VCaP (cell line): ENCODE data around the gene ACOX3.

Experiments
- H3K27ac ChIP-seq: fragments of 450-650 bp; 2 replicates; pipeline ENCODE4 v1.5.1; 2017
- TF ChIP-seq, protein P1 (sequence below): fragments of 450-650 bp; conservative IDR thresholded peaks from 2 replicates; pipeline ENCODE4 v1.5.1; 2017; ENCODE audit warnings: mild to moderate bottlenecking, moderate library complexity

ACOX3 gene

DNA sequence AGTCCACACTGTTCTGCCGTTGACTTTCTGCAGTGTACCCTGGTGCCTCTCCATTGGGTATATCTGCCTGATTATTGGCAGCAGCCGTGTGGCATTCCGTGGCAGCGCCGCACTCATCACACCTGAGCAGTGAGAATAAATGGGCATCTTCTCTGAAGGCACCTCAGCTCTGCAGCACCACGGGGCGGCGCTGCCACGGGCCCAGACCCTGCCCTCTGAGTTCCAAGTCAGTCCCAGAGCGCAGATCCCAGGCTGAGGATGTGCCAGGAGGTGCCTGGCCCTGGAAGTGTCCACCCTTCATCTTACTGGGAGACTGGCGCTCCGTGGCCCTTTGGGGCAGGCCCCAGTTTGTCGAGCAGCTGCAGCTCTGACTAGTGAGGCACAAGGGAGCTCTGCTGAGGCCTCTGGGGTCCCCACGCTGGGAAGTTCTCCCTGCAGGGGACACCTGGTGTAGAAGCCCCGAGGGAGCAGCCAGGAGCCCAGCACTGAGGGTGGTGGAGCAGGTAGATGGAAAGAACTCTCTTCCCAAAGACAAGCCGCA, 36.6 kb upstream of the ACOX3 start:
- H3K27ac ChIP-seq: no peak overlapping the region
- TF ChIP-seq, protein P1, sequence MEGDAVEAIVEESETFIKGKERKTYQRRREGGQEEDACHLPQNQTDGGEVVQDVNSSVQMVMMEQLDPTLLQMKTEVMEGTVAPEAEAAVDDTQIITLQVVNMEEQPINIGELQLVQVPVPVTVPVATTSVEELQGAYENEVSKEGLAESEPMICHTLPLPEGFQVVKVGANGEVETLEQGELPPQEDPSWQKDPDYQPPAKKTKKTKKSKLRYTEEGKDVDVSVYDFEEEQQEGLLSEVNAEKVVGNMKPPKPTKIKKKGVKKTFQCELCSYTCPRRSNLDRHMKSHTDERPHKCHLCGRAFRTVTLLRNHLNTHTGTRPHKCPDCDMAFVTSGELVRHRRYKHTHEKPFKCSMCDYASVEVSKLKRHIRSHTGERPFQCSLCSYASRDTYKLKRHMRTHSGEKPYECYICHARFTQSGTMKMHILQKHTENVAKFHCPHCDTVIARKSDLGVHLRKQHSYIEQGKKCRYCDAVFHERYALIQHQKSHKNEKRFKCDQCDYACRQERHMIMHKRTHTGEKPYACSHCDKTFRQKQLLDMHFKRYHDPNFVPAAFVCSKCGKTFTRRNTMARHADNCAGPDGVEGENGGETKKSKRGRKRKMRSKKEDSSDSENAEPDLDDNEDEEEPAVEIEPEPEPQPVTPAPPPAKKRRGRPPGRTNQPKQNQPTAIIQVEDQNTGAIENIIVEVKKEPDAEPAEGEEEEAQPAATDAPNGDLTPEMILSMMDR: no peak

DNA sequence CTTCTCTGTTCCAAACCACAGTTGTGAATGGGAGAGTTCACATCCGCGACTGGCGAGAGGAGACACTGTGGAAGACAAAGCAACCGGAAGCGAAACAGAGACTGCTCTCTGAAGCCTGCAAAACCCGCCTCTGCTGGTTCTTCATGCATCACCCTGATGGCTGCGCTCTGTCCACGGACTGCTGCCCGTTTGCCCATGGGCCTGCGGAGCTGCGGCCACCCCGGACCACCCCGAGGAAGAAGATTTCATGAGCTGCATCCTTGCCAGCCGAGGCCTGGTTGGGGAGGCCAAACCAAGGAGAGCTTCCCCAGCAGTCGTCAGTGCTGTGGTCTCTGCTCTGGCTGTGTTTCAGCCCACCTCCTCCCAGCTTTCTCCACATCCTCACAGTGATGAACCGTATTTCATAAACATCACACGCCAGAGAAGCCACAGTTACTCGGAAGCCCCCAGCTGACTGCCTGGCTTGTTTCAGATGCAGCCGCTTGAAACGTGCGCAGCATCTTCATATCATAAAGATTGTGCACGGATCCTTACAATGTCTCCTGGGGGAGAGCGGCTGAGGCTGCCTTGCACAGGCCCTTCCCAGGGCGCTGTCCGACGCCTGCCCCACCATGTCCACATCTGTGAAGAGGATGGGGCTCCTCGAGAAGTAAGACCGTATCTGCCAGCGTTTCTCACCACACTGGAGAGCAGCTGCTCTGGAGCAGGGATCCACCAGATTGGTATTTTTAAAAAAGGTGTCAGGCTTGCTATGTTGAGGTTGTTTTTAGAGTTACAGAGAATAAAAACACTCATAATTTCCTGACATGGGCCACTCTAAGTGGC, 35.4 kb upstream of the ACOX3 start:
- H3K27ac ChIP-seq: no peak overlapping the region
- TF ChIP-seq, protein P1: no peak

DNA sequence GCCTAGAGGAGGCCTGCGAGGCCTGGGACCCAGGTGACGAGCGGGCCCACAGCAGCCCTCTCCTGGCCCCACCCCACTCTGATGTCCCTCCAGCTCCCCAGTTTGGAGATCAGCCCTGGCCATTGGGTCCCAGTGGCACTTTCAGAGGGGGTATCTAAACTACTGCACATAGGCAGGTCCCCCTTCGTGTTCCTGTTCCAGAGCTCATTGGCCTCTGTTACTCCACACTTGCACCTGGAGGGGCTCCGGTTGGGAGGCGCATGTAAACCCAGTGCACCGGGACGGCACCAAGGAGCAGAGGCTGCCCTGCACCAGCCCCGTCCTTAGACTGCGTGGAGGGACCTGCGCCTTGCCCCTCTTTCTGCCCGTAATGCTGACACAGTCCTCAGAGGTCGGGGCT, 34.3 kb upstream of the ACOX3 start:
- no peak overlapping the region for H3K27ac ChIP-seq

DNA sequence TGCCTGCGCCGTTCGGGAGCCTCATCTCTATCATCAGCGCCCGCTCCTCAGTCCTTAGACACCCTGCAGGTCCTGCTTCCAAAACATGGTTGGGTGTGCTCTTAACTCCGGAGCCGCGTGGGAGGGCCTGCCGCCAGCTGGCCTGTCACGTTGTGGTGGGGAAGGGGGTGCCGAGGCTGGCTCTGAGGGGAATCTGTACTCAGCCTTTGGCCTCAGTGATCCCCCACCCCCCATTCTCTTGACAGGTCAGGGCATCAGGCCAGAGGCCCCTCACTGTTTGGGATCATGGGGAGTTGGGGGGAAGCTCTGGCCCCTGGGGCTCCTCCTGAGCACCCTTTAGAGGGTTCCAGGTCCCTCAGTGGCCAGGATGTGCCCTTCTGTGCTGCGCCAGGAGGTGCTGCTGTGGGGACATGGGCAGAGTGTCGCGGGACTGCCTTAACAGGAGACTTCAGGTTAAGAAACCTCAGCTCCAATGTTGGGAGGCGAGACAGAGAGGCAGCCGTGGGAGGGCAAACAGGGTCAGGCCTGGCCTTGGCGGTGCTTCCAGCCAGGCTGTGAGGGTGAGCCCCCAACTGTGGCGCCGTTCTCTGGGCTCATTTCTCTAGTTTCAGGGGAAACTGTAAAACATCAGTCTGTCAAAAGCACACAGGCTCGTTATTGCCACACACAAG, 33.5 kb upstream of the ACOX3 start:
- no peak overlapping the region for H3K27ac ChIP-seq
- TF ChIP-seq, protein P1: no peak

More for the DNA sequence above, 34.3 kb upstream of the ACOX3 start:
- TF ChIP-seq, protein P1: no peak

DNA sequence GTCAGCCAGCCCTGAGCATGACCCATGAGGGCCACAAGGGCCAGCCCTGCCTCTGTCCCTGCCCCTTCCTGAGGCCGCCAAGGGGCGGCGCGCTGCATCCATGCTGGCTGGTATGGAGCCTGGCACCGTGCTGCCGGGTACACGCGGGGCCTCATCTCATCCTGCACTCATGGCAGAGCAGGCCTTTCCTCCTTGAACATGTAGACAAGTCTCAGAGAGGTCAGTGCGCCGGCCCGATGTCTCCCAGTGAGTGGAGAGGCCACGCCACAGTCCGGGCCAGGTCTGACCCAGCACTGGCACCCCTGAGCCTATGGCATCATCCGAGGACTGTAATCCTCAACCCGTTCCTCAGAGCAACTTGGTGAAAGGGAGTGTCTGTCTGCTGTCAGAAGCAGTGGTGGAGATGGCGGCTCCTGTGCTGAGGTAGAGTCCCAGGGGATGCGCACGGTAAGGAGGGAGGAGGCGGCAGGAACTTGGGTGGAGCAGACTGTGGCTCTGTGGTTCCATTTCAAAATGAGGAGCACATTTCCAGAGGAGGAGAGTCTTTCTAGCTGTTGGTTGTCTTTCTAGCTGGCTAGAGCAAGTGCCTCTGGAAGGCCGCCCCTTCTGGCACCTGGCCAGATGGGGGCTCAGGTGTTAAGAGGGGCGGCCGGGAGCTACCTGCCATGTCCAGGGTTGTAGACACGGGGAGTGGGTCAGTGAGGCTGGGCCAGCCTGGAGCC, 32.8 kb upstream of the ACOX3 start:
- no peak overlapping the region for H3K27ac ChIP-seq

DNA sequence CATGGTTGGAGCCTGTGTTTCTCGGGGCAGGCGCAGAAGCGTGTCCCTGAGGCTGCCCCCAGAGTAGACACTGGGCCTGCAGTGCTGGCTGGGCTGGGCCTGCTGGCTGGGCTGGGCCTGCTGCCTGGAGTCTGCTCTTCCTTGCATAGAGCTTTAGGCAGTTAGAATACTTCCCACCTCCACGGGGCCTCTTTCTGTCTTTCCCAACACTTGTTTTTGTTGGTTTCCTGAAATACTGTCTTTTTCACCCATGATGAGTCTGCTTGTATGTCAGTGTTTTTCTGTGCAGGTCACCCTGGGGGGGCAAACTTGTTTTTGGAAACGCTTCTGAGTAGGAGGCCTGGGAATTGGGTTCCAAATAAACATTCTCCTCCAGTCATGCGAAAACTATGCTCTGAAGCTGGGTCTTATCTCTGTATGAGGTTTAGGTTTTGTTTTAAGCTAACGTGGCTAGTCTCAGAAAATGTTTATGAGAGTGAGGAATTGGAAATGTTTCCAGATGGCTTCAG, 32.2 kb upstream of the ACOX3 start:
- TF ChIP-seq, protein P1: no peak
- no peak overlapping the region for H3K27ac ChIP-seq

More for the DNA sequence above, 32.8 kb upstream of the ACOX3 start:
- TF ChIP-seq, protein P1: no peak

DNA sequence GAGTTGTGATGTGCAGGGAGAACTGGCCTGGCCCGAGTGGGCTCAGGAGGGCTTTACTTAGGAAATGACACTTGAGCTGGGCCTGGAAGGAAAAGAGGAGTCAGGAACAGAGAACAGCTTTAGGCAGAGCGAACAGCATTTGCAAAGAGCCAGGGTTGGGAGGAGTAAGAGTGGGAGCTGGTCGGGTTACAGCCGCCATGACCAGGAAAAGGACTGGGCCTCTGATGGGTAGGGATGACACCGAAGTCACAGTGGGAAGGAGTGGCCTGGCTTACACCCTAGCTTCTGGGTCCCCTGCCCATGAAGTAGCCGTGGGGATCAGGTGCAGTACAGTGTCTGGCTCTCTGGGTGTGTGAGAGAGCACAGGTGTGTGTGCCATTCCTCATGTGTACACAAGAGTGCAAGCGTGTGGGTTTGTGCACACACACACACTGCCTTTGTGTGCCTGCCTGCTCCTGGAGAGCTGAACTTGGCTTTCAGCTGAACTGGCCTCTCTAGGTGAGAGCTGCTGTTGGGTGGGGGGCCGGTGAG, 31.7 kb upstream of the ACOX3 start:
- no peak overlapping the region for H3K27ac ChIP-seq

More for the DNA sequence above, 31.7 kb upstream of the ACOX3 start:
- TF ChIP-seq, protein P1: no peak
